CD4-positive, alpha-beta T cell treated with Interleukin-15 for 4 hours (primary cell): ENCODE data around the gene ASTN2.
A peak's percentile ranks its signal among the peaks of the same experiment; 100 is the strongest.
"Not testable (repeated sequence)": the region's sequence is repeated elsewhere in the genome, so short reads cannot be mapped to it uniquely, and the experiment has no call there.

Experiments
- DNase-seq: peaks from one replicate; pipeline ENCODE4 v3.0.0-alpha.2; 2020; ENCODE audit warnings: low spot score

The ASTN2 gene

GRCh38 chr9:116697362-116697761 is 717.5 kb downstream of the ASTN2 start:
- DNase-seq: no peak

GRCh38 chr9:116695438-116695837 is 719.4 kb downstream of the ASTN2 start:
- no peak for DNase-seq

GRCh38 chr9:116694785-116695291 is 720.0 kb downstream of the ASTN2 start:
- no peak for DNase-seq

GRCh38 chr9:116693233-116693731 is 721.6 kb downstream of the ASTN2 start:
- no peak for DNase-seq

- no peak for DNase-seq
These were observed 722.2 kb downstream of the ASTN2 start for GRCh38 chr9:116692616-116693015.

- no peak for DNase-seq
These were observed 723.2 kb downstream of the ASTN2 start for GRCh38 chr9:116691607-116692006.

- not testable (repeated sequence) for DNase-seq
These were observed 724.1 kb downstream of the ASTN2 start for GRCh38 chr9:116690805-116691204.

GRCh38 chr9:116689486-116690032 is 725.3 kb downstream of the ASTN2 start:
- no peak for DNase-seq

- DNase-seq: no peak
These were observed 725.9 kb downstream of the ASTN2 start for GRCh38 chr9:116688806-116689485.

GRCh38 chr9:116687754-116688135 is 727.1 kb downstream of the ASTN2 start:
- DNase-seq: no peak

GRCh38 chr9:116687074-116687753 is 727.6 kb downstream of the ASTN2 start, which contains the start of gene TRIM32:
TSS of gene TRIM32 (plus strand) at chr9:116687305. CDS start at chr9:116697743, 10,438 bp downstream.
- peak; percentile 92 for DNase-seq

GRCh38 chr9:116686693-116687073 is 728.2 kb downstream of the ASTN2 start:
- DNase-seq: no peak

- no peak for DNase-seq
These were observed 728.7 kb downstream of the ASTN2 start for GRCh38 chr9:116686135-116686534.

GRCh38 chr9:116685166-116685565 is 729.7 kb downstream of the ASTN2 start:
- no peak for DNase-seq

- no peak for DNase-seq
These were observed 731.3 kb downstream of the ASTN2 start for GRCh38 chr9:116683535-116683934.

GRCh38 chr9:116674210-116674980 is 740.5 kb downstream of the ASTN2 start:
- no peak for DNase-seq

GRCh38 chr9:116673375-116673774 is 741.5 kb downstream of the ASTN2 start:
- no peak for DNase-seq

GRCh38 chr9:116671605-116672004 is 743.3 kb downstream of the ASTN2 start:
- no peak for DNase-seq

- DNase-seq: no peak
These were observed 745.7 kb downstream of the ASTN2 start for GRCh38 chr9:116668970-116669695.

- no peak for DNase-seq
These were observed 751.3 kb downstream of the ASTN2 start for GRCh38 chr9:116663581-116663980.

GRCh38 chr9:116662646-116663310 is 752.1 kb downstream of the ASTN2 start:
- DNase-seq: no peak
